A673 (cell line): ENCODE results near the gene PNLIPRP2.

Source experiments
- CTCF ChIP-seq: fragments of 300-800, 200-600 bp; sonication (generic); conservative IDR thresholded peaks from 2 replicates; pipeline ENCODE4 v1.5.1; 2017; ENCODE audit warnings: low read depth, mild to moderate bottlenecking, antibody characterized with exemption, low read length, moderate library complexity, mixed read lengths
- EZH2 ChIP-seq: fragments of 200-600 bp; sonication (generic); IDR thresholded peaks from 2 replicates; pipeline ENCODE4 v1.6.1; 2017; ENCODE audit warnings: borderline replicate concordance, low read depth, mild to moderate bottlenecking, mixed read lengths, antibody characterized with exemption, low read length; ENCODE audit not compliant: poor library complexity, severe bottlenecking

GRCh38 chr10:116597543-116597942 lies 23.2 kb upstream of the PNLIPRP2 start:
- TF ChIP-seq CTCF: no peak
- TF ChIP-seq EZH2: no peak
